SK-MEL-5 (cell line): ENCODE measurements around the gene UQCRQ. TPM values are rescaled to one million over a fixed set of nuclear protein-coding genes. Genes with fewer than 3 reads are reported as not detected.

Source experiments
- DNase-seq: peaks from one replicate; pipeline ENCODE4 v3.0.0-alpha.2; 2016; ENCODE audit warnings: low read depth, low spot score
- in situ Hi-C: cut with HindIII; loops from 2 replicates; pipeline ENCODE4 v1.10.0; 2016; ENCODE audit warnings: low sequenced_read_pairs, high pct_unique_total_duplicates, low pct_unique_long_range_greater_than_20kb
- polyA plus RNA-seq, 2 experiments: library from polyadenylated mRNA; depleted of rRNA; stranded (reverse); fragments of >200 nt; gene quantifications; 2 replicates each; pipeline ENCODE4 v1.2.3, GENCODE V29; 2015
- total RNA-seq: library from RNA; depleted of rRNA; stranded (reverse); fragments of >200 nt; shearing (Covaris generic); gene quantifications from 2 replicates; pipeline ENCODE4 v1.2.3, GENCODE V29; 2014; rRNA removed

UQCRQ gene
- total RNA-seq: 261 and 267 TPM in 2 replicates
- 192 and 355 TPM in 2 replicates for polyA plus RNA-seq (2015; cell fraction: cytosol; rRNA removed)
- 245 and 338 TPM in 2 replicates for polyA plus RNA-seq (2015; cell fraction: nucleus; rRNA removed)

DNA sequence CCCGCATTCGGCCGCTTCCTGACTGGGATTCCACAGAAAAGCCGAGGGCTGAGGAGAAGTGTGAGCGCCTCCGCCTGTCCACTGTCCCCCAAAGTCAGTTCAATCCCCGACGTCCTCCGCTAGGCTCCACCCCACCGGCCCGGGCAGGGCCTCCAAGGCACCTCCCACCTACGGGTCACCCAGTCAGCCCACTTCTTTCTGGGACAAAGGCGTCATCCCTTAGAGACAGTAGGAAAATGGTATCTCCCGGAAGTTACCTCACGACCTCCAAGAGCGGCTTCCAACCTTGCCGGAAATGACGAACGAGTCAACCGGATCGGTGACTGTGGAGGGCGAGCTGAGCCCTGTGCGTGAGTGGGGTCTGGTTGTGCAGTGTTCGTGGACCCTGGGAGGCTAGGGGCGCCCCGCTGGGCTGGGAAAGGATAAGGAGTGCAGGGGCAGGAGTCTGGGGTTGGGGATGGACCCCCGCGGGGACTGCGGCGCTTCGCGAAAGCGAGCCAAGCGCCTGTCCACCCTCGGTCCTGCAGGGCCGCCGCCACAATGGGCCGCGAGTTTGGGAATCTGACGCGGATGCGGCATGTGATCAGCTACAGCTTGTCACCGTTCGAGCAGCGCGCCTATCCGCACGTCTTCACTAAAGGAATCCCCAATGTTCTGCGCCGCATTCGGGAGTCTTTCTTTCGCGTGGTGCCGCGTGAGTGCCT is at the start of gene UQCRQ, which contains the start of gene GDF9:
Gene UQCRQ, plus strand, starts transcription at position 301 of the 704 bp plus-strand sequence. Its CDS starts 240 bp downstream, at position 541.
Gene GDF9, minus strand, starts transcription at position 128 of the 704 bp plus-strand sequence. CDS start 1,936 bp downstream, outside the sequence.
- in situ Hi-C loops: no loop called here
- peak; percentile 99 for DNase-seq

DNA sequence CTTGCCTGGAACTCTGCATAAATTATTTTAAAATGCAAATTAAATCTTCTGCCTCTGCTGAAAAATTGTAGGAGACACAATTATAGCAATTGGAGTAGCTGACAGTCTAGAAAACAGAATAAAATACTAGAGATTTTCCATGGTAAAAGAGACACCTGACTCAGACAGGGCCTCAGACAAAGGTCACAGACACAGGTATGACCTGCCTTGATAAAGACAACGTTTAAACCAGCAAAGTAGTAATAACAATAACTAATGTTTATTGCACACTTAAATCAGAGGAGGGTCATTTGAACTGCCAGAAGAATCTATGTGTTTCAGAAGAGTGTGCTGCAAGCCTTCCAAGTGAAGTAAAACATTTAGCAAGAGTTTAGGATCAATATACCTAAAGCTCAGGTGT is 49.4 kb upstream of the UQCRQ start:
- in situ Hi-C loops: no loop called here
- DNase-seq: no peak

DNA sequence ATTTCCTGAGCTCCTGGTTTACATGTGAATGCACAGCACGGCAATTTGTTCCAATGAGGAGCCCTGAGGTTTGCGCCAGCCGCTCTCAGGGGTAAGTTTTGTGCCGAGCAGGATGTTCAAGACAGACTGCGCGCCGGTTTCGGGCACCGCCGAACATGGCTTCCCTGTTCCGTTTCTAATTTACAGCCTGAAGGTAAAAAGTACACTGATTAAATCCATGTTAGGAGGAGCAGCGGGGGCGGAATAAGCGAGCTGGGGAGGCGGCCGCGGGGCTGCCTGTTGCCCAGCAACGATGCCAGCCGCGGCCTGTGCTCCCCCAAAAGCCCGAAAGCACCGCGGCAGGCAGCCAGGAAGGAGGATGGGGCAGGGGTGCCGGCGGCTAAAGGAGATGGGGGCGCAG is 47.0 kb upstream of the UQCRQ start:
- in situ Hi-C loops: no loop called here

DNA sequence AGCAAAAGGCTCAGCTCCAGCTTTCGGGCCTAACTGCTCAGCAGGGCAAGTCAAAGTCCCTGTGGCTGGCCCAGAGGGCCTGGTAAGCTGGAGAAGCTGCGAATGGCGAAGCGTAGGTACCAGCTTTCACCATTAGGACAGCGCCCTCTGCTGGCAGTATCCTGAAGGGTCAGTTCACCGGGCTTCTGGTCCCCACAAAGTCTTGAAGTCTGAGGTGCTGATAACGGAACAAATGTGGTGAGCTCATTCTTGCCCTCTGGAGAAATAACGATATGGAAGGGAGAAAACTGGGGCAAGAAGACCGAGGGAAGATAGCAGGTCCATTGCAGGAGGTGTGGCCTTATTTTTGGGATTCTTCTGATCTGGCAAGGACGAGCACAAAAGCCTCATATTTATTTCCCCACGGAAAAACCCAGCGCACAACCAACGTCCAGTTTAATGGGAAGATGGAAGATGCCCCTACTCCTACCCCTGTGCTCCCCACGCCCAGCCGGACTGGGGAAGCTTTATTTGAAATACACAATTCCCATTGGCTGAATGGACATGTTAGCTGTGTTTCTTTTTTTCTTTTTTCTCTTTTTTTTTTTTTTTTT is 46.2 kb upstream of the UQCRQ start:
- DNase-seq: peak; percentile 92
- in situ Hi-C loops: no loop called here

More for the DNA sequence above, 47.0 kb upstream of the UQCRQ start:
- DNase-seq: no peak

DNA sequence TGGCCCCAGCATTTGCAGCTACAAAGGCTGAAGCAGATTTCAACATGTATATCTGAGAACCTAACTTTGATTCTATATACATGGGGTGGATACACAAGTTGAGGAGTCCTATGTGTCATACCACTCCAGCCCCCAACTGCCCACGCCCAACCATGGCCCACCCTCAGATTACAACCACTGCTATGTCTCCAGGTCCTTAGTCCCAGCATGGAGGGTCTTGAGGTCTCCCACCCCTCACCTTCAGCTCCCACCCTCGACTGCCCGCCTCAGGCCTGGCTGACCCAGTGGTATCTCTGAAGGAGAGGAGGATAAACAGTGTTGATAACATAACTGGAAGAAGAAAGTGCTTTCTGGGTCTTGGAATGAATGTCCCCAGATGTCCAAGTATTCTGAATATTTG is 45.1 kb upstream of the UQCRQ start:
- in situ Hi-C loops: no loop called here

DNA sequence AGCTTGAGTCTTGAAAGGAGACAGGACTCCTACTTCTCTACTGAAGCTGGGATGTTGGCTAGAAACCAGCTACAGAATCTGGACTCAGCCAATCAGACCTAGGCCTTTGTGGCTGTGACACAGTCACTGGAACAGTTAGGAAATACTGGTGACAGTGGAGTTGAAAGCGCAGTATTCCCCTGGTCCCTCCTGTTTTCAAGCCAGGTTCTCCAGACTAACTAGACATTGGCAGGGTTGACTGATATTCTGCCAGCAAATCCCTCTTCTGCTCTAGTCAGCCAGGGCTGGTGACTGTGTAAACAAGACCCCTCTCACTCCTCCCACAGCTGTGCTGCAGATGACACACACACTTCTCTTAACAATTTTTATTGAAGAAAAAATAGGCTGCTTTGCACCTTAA is 44.7 kb upstream of the UQCRQ start:
- in situ Hi-C loops: no loop called here
- DNase-seq: peak; percentile 36

More for the DNA sequence above, 45.1 kb upstream of the UQCRQ start:
- no peak for DNase-seq

DNA sequence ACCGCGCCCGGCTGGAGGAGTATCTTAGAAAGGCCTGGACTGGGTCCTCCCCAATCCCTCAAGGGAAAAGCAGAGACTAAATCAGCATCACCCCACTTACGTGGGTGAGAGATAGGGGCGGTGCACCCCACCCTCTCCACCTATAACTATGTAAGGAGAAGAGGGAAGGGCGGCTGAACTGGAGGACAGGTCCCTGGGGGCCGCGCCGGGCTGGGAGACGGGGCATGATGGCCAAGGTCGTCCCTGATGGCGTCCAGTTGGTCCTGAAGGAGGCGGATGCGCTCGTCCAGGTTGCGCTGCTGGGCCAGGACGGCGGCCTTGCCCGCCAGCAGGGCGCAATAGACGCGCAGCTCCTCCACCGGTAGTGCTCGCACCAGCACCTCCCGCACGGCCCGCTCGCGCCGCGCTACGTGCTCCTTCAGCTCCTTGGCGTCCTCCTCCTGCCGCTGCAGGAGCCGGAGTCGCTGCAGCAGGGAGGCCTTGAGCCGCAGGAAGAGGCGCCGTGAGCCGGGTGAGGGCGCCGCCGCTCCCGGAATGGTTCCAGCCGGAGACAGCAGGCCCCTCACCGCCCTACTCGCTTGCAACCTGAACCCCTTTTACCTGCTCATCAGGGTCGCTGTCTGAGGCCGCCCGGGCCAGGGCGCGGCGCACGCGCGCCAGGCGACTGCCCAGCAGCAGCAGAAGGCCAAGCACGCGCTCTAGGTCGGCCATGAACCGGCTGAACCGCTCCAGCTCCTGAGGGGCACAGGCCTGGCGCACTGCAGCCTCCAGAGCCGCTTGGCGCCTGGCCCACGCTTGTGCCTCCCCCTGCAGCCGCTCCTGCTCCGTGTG is 43.6 kb upstream of the UQCRQ start:
- no peak for DNase-seq
- in situ Hi-C loops: no loop called here

DNA sequence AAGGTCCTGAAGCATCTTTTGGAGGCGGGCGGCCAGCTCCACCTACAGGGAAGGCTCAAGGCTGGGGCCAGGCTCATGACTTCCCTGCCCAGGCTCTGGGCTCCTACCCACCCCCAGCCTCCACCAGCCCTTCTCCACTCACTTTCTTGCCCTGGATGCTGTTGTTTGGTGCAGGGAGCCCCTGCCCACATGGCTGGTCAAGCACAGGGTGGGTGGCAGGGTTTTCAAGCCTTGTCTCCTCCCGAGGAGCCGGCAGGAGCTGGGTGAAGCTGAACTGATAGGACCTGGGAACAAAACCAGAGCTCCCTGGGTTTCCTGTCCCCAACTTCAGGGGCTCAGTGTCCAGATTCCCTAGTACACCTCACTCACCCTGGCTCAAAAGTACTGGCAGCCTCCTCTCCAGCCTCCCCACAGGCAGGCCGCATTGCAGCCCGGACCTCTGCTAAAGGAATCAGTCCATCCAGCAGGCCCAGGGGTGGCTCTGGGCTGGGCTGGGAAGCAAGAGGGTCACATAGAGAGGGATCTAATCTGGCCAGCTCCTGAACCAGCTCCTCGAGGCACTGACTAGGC is 42.9 kb upstream of the UQCRQ start:
- DNase-seq: no peak
- in situ Hi-C loops: no loop called here

DNA sequence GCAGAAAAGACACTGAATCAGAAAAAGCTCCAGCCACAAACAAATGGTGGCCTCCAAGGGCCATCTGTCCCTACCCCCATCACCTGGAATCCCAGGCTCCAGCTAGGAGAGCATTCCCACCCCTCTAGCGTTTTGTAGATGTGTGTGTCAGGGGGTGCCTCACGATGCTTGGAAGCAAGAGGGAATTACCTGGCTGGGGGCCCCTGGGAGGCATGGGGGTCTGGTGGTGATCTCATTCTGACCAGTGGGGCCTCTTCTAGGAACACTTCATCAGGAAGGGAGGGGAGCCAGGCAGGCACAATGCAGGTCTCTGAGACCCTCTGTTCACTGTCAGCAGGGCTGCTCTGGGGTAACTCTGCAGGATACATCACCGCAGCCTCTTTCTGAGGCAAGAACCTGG is 42.0 kb upstream of the UQCRQ start:
- DNase-seq: no peak
- in situ Hi-C loops: no loop called here

DNA sequence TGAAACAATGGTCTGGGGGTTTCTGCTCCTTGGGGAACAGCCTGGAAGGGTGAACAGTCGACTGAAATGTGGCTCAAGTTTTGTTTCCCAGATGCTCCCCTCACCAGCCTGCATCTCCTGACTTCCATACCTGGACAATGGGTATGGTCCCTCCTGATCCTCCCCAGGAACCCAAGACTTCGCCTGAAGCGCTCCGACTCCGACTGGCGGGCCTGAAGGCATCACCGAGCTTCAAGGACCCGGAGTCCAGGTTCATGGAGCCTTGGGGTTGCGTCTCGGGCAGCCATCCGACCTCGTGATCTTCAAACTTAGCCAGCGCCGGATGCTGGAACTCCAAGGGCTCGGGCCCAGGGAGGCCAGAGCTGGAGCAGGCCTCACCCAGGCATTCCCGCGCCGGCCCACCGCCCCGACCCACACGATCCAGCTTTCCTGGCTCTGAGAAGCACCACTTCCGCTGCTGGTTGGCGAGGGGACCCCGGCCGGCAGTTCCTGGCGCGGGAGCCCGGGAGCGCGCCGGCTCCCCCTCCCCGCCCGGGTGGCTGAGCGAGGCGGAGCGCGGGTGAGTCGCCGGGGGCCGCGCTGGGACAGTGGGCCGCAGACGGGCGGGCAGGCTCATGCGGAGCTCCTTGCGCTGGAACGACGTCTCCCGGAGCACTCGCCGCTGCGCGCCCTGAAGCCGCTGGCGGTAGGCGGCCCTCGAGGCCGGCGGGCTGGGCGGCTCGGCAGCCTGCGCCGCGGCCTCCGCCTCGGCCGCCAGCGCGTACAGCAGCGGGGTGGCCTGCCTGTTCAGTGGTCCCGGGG is 41.2 kb upstream of the UQCRQ start:
- in situ Hi-C loops: no loop called here
- DNase-seq: no peak

DNA sequence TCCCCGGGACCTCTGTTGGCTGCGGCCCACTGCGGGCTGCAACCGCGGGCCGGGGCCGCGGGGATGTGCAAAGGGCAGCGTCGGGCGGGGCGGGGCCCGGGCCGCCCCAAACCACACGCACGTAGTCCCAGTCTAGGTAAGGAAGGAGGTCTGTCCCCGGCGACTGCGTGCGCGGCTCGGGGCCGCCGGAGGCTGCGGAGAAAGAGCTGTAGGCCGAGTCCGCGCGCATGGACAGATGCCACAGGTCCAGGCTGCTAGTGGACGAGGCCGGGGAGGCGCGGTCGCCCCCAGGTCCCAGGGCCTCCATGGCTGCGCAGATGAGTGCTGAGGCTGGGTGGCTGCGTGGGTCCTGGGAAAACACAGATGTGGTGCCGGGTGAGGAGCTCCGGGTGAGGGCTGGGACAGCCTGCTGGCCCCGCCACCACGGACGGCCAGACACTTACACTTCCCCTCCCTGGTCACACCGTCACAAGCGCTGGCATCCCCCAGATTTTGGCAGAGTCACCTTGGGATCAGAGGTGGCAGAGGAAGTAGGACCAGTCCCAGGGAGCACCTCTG is 40.5 kb upstream of the UQCRQ start:
- in situ Hi-C loops: no loop called here
- no peak for DNase-seq

DNA sequence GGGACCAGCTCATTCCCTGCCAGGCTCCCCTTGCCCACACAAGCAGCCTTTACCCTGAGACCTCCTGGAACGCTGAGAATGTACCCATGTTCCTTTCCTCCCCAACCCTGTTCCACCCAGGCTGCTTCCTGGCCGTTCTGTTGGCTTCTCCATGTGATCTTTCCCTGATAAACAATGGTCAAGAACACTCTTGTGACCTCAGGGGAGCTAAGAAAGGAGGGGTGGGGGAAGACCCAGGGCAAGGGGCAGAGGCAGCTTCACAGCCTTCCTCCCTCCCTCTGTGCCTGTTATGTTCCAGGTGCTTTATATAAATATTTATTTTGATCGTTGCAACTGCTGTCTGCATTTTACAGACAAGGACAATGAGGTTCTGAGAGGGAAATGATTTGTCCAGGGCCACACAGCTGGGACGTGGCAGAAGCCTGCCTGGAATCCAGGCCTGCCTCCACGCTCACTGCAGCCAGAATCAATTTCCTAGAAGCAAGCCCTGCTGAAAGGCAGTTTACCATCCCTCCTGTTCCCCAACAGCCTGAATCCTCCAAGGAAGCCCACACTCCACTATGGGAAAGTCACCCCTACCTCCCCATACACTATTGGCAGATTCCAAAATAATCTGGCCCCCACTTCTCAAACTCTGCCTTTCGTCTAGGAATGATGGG is 39.9 kb upstream of the UQCRQ start:
- DNase-seq: no peak
- in situ Hi-C loops: no loop called here

DNA sequence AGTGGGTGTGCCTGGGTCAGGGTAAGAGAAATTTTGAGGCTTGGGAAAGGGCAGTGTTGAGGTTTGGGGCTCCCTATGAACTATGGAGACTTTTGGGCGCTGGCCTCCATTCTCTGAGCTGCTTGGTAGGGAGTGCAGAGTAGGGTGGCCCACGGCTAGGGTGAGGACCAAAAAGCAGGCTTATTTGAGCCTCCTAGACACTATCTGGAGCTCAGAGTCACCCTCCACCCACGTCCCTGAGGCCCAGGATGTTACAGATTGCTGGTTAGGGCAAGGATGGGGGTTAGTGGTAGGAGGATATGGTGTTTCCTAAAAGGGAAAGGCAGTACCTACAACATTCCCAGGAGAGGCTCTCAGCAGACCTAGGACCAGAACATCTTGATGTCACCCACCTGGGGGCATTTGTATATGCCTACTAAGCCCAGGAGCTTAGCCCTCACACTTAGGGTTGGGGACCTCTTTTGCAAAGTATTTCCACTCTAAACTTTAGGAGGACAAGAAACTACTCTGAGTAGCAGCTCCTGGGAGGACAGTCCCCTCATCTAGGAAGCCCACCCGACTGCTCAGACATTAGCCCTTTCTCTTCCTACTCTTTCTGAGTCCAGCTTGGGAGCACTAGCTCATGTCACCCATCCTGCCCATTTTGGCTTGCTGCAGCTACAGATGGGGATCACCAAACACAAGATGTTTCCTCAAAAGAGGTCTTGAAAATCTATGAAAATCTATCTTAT is 38.3 kb upstream of the UQCRQ start:
- DNase-seq: no peak
- in situ Hi-C loops: no loop called here

DNA sequence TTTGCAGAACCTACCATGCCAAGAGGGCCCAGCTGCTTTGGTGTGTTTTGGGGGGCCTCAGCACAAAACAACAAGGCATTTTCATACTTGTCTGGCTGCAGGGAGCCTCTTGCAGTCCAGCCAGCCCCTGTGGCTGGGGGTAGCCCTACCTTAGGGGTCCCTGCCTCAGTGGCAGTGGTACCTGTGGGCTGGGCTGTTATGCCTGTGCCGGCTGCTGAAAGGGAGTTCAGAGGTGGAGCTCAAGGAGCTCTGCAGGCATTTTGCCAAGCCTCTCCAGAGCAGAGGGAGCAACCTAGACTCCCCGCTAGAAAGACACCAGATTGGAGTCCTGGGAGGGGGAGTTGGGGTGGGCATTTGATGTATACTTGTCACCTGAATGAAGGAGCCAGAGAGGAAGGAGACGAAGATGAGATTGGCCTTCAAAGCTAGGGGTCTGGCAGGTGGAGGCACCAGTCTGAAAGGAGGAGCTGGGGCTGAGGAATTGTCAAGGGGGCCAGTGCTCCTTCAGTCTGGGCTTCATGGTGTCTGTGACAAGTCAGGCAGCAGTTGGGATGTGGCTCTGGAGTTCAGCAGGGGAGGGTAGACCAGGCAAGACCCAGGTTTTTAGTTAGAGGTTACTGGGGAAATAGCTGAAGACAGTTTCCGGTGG is 37.5 kb upstream of the UQCRQ start:
- in situ Hi-C loops: no loop called here
- DNase-seq: no peak

DNA sequence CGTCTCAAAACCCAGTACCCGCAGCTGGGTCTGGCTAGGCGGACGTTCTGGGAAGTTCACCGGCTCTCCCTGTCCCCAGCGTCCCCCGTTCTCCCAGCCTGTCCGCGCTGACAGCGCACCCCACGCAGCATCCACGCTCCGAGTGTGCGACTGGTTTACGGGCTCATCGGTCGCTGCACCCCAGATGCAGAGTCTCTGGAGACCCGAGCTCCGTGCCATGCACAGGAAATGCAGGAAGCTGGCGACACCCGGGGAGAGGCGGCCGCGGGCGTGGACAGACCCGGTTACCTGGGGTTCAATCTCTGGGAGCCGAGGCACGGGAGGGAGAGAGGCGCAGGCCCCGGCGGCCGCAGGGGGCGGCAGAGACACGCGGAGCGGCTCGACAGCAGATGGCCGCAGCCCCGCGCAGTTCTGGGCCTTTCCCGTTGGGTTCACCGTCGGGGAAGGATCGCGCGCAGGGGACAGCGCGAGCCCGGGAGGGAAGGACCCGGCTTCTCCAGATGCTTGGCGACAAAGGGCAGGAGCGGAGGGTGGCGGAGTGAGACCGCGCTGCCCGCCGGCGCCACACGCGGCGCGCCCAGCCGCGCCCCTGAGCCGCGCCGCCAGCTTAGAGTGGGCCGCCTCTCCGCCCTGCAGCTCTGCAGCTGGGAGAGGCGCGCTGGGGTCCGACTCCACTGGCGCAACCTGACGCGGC is 36.6 kb upstream of the UQCRQ start:
- DNase-seq: peak; percentile 58
- in situ Hi-C loops: no loop called here
